Measurements from ENCODE around the gene PCK2.

DNA sequence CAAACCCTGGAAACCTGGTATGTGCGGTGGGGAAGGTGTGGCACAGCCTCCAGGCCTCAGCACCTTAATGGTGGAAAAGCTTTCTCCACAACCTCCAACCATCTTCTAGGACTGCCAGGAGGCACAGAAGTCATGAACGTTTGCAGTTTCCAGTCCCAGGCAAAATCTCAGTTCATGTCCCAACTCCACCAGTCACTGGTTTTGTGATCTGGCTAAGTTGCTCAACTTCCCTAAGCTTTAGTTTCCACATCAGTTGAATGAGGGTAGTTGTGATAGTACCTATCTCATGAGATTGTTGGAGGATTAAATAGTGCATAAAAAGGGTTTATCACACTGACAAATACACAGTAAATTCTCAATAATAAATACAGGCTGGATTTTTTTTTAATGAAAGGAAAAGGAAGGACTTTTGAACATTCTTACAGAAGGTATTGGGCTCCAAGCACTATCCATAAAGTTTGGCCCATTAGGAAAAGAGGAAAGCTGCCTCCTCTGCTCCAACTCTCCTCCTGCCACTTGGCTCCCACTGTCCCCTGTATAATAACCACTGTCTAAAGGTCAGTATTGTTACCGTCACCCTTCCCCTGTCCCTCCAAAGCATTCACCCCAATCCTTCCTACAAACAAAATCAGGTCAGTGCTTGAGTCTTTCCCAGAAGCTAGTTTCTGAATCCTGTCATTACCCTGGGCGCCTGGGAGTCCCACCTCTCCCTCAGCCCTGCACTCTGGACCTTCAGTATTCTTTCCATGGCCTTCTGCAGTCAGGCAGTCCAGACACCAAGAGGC, 6.3 kb downstream of the PCK2 start:
- TF ChIP-seq, protein P1, sequence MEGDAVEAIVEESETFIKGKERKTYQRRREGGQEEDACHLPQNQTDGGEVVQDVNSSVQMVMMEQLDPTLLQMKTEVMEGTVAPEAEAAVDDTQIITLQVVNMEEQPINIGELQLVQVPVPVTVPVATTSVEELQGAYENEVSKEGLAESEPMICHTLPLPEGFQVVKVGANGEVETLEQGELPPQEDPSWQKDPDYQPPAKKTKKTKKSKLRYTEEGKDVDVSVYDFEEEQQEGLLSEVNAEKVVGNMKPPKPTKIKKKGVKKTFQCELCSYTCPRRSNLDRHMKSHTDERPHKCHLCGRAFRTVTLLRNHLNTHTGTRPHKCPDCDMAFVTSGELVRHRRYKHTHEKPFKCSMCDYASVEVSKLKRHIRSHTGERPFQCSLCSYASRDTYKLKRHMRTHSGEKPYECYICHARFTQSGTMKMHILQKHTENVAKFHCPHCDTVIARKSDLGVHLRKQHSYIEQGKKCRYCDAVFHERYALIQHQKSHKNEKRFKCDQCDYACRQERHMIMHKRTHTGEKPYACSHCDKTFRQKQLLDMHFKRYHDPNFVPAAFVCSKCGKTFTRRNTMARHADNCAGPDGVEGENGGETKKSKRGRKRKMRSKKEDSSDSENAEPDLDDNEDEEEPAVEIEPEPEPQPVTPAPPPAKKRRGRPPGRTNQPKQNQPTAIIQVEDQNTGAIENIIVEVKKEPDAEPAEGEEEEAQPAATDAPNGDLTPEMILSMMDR (IDR thresholded peaks at IDR 0.05) = no peak
- no peak for TF ChIP-seq POLR2A (IDR thresholded peaks at IDR 0.05)

Measured in lower leg skin (tissue), 3 donors.